SHP77 (cell line): ENCODE data around the gene RAPGEF3.

Experiments used
- DNase-seq, 2 experiments: peaks; one replicate each; lab custom pipeline; 2025; lab: John Stamatoyannopoulos, UW

The RAPGEF3 gene

GRCh38 chr12:47718531-47718930 is 40.1 kb downstream of the RAPGEF3 start:
- no peak for DNase-seq

DNA sequence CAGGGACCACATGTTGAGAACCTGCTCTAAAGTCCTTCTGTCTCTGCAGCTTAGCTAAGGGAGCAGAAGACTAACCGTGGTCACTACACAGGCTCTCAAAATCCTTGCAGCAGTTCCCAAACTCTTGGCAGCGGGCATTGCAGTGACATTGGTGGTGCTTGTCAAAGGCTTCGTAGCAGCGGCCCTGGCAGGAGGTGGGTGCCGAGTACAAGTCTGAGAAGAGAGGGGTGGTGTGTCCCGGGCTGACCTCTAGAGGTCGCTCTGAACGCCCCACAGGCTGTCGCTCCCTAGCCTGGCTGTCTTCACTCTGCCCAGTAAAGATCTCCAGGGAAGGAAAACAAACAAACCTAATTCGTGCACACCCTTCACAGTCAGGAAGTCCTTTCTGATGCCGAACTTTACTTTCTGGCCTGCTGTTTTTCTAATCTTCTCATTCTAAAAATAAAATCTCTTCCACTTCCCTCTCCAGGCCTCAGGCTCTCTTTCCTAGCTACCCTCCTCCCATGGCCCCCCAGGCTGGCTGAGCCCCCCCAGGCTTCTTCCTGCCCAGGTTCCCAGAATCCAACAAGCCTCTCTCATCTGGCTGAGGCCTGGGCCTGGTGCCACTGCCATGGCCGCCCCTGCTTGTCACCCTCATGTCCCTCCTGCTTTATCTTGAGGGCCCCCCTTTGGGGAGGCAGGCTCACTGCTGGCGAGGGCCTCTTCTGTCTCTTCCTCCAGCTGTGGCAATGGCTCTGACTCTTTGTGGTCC is 41.1 kb downstream of the RAPGEF3 start:
- DNase-seq = peak; percentile 63 to 73

DNA sequence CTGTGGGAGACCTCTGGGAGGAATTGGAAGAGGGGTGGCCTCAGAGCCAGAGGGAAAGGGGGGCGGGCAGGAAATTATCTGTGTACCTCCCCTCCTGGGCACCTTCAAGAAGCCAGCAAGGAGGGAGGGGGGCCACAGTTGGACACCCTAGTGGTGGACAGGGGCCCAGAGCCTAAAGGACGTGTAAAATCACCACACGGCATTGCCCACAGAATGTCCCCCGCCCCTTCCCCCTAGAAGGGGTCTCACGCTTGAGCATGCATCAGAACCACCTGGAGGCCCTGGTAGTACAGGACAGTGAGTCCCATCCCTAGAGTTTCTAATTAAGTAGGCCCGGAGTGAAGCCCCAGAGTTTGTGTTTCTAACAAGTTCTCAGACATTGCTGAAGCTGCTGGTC is 41.6 kb downstream of the RAPGEF3 start:
- no peak for DNase-seq

DNA sequence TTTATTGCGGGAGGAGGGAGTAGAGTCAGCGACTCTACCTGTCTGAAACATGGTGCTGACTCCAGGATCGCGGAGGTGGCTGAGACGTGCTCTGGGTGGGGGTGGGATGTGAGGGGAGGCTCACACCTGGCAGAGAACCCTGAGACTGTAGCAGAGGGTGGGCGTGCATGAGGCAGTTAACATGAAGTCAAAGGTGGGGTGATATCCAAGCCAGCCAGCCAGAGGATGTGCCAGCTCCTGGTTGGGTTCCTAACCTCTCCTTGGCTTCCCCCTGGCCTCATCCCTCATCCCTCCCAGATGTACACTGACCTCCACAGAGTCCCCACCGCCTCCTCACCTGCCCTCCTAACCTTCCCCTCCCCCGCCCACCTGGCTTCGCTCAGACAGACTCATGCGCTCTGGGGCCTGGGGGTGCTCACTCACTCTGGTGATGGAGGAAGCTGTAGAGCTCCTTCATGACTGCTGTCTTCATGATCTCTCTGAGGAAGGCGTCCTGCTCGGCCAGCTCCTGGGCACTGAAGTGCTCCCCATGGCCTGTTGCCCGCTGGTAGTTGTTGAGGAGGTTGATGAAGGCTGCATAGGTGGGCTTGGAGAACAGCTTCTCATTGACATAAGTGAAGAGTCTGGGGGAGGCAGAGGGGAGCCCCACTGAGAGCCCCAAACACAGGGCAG is 42.7 kb downstream of the RAPGEF3 start:
- no peak for DNase-seq

DNA sequence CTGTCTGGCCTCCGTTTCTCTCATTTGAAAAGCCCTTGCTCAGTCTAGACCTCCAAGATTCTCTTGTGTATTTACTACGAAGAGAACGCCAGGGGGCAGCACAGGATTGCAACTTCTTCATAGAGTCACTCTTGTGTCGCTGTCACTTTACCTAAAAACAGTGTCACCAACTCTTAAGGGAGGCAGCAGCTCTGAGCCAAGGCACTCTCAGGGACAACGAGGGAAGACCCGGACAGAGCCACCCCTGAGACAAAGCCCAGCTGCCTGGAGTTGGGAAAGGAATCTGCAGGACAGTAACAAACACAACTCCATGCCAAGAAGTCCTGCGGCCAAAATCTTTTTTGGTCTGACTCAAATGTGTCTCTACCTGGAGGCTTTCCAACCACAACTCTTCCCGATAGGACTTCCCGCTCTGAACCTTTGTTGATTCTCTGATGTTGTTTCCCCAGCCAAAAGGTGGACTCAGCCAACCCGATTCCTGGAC is 43.2 kb downstream of the RAPGEF3 start:
- peak; percentile 76 to 87 for DNase-seq

- DNase-seq = no peak
Observed at GRCh38 chr12:47714826-47715386, 43.8 kb downstream of the RAPGEF3 start.

DNA sequence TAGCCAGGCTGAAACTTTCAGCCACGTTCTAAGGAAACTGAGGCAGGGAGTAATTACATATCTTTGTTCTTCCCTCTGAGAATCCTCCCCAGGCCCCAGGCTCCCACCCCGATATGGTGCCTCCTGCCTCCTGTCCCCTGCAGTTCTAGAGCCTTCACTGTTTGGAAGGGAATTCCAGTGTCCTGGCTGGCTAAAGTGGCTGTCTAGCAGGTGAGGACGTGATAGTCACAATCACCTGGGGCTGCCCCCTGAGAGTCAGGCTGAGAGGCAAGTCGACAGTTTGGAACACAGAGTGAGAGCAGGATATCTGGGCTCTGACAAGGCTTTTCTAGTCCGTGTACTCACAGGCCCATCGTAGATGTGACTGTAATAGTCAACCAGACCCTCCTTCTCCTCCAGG is 46.5 kb downstream of the RAPGEF3 start:
- DNase-seq = no peak

DNA sequence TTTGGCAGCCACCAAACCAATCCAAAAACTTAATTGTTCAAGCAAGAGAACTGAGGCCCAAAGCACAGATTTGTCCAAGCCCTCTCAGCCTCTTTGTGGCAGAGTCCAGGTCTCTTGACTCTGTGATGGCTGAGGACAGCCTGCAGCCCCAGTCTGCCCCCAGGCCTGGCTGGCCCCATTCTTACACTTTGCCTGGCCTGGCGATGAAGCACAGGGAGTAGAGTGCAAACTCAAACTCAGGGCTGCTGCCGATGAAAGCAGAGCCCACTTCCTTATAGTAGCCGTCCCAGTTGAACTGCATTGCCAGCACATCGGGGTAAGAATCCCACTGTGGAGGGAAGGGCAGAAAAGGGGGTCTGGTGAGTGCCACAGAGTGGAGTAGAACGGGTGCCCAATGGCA is 47.2 kb downstream of the RAPGEF3 start:
- DNase-seq = no peak

- no peak for DNase-seq
Observed at GRCh38 chr12:47710278-47710677, 48.4 kb downstream of the RAPGEF3 start.

DNA sequence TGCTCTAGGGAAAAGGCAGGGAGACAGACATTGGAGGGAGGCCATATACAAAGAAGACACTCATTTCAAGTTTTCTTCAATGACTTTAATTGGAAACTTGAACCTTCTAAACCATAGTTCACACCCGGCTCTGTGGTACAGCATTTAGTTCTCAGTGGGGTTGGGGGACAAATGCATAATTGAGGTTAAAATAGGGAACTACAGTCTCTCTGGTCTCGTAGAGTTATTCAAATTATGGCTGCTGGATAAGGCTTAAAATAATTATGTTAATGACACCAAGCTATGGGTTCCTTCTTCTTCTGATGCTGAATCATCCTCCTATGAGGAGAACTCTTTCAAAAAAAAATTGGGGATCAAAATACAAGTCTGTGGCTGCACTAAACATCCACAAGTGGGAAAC is 49.0 kb downstream of the RAPGEF3 start:
- DNase-seq = no peak

GRCh38 chr12:47709237-47709636 is 49.4 kb downstream of the RAPGEF3 start:
- no peak for DNase-seq

DNA sequence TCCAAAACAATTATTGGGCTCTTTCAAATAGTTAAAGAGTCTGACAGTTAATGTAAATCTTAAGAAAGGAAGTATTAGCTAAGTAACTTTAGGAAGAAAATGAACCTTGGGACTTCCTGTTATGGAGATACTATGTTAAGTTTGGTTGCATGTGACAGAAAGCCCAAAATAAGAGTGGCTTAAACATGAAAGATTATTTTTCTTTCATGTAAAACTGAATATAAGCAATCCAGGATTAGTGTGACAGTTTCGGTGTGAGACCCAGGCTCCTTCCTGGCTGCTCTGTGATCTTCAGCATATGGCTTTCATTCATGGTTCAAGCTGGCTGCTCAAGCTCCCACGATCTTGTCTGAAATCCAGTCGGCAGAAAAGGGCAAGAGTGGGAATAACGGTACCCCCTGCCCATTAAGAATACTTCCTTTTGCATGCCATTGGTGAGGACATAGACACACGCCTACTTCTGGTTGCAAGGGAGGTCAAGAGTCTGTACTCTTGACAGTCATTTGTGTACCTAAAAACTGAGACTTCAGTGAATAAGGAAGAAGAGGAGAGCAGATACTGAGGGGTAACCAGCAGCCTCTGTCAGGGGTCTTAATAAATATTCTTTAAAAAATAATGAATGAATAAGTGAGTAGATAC is 50.7 kb downstream of the RAPGEF3 start:
- no peak for DNase-seq

- no peak for DNase-seq
Observed at GRCh38 chr12:47707355-47707754, 51.3 kb downstream of the RAPGEF3 start.

GRCh38 chr12:47705566-47706425 is 52.9 kb downstream of the RAPGEF3 start, which contains the start of gene RPAP3:
RPAP3 (minus strand) TSS chr12:47706030; CDS start chr12:47702840, 3,190 bp downstream.
- DNase-seq = peak; percentile 85 to 96

- no peak for DNase-seq
Observed at GRCh38 chr12:47705229-47705565, 53.5 kb downstream of the RAPGEF3 start.

DNA sequence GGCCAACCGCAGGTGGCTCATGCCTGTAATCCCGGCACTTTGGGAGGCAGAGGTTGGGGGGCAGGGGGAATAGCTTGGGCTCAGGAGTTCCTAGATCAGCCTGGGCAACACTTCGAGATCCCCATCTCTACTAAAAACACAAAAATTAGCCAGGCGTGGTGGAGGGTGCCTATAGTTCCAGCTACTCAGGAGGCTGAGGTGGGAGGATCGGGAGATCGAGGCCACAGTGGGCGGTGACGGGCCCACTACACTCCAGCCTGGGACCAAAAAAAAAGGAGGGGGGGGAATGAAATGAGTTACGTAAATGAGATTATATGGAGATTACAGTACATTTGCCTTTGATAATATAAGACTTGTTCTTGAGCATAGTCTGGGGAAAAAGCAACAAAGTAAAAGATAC is 54.0 kb downstream of the RAPGEF3 start:
- DNase-seq = no peak

DNA sequence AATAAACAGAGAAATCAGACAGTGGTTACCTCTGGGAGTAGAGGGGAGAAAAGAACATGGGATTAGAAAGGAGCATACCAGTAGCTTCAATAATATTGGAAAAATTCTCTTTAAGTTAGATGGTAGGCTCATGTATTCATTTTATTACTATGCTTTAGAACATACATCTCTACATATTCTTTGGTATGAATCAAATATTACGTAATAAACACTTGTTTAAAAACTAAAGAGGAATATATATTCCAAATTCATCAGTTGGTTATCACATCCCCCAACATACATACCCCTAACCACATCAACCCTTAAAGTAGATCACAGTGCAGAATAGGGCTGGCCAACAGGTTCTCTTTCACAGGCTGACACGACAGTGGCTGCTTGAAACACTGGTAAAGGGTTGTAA is 58.4 kb downstream of the RAPGEF3 start:
- no peak for DNase-seq

GRCh38 chr12:47698631-47699030 is 60.0 kb downstream of the RAPGEF3 start:
- no peak for DNase-seq

- no peak for DNase-seq
Observed at GRCh38 chr12:47698055-47698454, 60.6 kb downstream of the RAPGEF3 start.

DNA sequence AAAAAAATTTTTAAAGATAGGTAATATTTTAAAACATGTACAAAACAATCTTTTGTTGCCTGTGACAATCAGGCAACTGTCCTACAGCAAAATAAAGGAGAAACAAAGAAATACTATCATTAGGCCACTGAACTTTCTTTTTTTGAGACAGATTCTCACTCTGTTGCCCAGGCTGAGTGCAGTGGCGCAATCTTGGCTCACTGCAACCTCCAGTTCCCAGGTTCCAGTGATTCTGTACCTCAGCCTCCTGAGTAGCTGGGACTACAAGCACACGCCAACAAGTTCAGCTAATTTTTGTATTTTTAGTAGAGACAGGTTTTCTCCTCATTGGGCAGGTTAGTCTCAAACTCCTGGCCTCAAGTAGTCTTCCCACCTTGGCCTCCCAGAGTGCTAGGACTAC is 69.5 kb downstream of the RAPGEF3 start:
- DNase-seq = no peak

GRCh38 chr12:47687636-47688035 is 71.0 kb downstream of the RAPGEF3 start:
- DNase-seq = no peak
